MG63 (cell line): ENCODE results near the gene MUC5B. TPM values are rescaled to one million over a fixed set of nuclear protein-coding genes. Genes with fewer than 3 reads are reported as not detected.
"Not testable (repeated sequence)": the region's sequence is repeated elsewhere in the genome, so short reads cannot be mapped to it uniquely, and the experiment has no call there.

Source experiments
- DNase-seq: peaks from one replicate; pipeline ENCODE4 v3.0.0-alpha.2; 2020
- H3K27me3 ChIP-seq: fragments of 250-450 bp; sonication (Bioruptor Pico); 2 replicates; pipeline ENCODE4 v1.5.1; 2020; ENCODE audit warnings: mild to moderate bottlenecking, moderate library complexity
- H3K36me3 ChIP-seq: fragments of 250-450 bp; sonication (Bioruptor Pico); 2 replicates; pipeline ENCODE4 v1.5.1; 2020; ENCODE audit warnings: mild to moderate bottlenecking, moderate library complexity
- H3K4me3 ChIP-seq: fragments of 250-450 bp; sonication (Bioruptor Pico); 2 replicates; pipeline ENCODE4 v1.5.1; 2020; ENCODE audit warnings: mild to moderate bottlenecking, moderate library complexity
- H3K9me3 ChIP-seq: fragments of 250-450 bp; sonication (Bioruptor Pico); 2 replicates; pipeline ENCODE4 v1.5.1; 2020; ENCODE audit warnings: mild to moderate bottlenecking, moderate library complexity
- total RNA-seq: library from RNA; depleted of rRNA; stranded (reverse); fragments of >200 nt; shearing (Covaris generic); gene quantifications from 2 replicates; pipeline ENCODE4 v1.2.3, GENCODE V29; 2014; ENCODE audit warnings: low replicate concordance

MUC5B gene
- total RNA-seq, 1 experiment from 2014 or later = not detected

DNA sequence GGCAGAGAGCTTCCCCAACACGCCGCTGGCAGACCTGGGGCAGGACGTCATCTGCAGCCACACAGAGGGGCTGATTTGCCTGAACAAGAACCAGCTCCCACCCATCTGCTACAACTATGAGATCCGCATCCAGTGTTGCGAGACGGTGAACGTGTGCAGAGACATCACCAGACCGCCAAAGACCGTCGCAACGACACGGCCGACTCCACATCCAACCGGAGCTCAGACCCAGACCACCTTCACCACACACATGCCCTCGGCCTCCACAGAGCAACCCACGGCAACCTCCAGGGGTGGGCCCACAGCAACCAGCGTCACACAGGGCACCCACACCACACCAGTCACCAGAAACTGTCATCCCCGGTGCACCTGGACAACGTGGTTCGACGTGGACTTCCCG, 38.7 kb upstream of the MUC5B start:
- not testable (repeated sequence) for H3K36me3 ChIP-seq, H3K9me3 ChIP-seq, DNase-seq, H3K27me3 ChIP-seq, H3K4me3 ChIP-seq

DNA sequence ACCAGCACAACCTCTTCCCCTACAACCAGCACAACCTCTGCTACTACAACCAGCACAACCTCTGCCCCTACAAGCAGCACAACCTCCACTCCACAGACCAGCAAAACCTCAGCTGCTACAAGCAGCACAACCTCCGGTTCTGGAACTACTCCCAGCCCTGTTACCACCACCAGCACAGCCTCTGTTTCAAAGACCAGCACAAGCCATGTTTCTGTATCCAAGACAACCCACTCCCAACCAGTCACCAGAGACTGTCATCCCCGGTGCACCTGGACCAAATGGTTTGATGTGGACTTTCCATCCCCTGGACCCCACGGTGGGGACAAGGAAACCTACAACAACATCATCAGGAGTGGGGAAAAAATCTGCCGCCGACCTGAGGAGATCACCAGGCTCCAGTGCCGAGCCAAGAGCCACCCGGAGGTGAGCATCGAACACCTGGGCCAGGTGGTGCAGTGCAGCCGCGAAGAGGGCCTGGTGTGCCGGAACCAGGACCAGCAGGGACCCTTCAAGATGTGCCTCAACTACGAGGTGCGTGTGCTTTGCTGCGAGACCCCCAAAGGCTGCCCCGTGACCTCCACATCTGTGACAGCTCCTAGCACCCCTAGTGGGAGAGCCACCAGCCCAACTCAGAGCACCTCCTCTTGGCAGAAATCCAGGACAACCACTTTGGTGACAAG, 34.3 kb upstream of the MUC5B start:
- not testable (repeated sequence) for H3K27me3 ChIP-seq, H3K4me3 ChIP-seq, H3K36me3 ChIP-seq, H3K9me3 ChIP-seq, DNase-seq

DNA sequence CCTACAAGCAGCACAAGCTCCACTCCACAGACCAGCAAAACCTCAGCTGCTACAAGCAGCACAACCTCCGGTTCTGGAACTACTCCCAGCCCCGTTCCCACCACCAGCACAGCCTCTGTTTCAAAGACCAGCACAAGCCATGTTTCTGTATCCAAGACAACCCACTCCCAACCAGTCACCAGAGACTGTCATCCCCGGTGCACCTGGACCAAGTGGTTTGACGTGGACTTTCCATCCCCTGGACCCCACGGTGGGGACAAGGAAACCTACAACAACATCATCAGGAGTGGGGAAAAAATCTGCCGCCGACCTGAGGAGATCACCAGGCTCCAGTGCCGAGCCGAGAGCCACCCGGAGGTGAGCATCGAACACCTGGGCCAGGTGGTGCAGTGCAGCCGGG, 33.0 kb upstream of the MUC5B start:
- H3K36me3 ChIP-seq, H3K9me3 ChIP-seq, DNase-seq, H3K27me3 ChIP-seq, H3K4me3 ChIP-seq: not testable (repeated sequence)

DNA sequence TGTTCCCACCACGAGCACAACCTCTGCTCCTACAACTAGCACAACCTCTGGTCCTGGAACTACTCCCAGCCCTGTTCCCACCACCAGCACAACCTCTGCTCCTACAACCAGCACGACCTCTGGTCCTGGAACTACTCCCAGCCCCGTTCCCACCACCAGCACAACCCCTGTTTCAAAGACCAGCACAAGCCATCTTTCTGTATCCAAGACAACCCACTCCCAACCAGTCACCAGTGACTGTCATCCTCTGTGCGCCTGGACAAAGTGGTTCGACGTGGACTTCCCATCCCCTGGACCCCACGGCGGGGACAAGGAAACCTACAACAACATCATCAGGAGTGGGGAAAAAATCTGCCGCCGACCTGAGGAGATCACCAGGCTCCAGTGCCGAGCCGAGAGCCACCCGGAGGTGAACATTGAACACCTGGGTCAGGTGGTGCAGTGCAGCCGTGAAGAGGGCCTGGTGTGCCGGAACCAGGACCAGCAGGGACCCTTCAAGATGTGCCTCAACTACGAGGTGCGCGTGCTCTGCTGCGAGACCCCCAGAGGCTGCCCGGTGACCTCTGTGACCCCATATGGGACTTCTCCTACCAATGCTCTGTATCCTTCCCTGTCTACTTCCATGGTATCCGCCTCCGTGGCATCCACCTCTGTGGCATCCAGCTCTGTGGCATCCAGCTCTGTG, 30.9 kb upstream of the MUC5B start:
- H3K4me3 ChIP-seq, DNase-seq, H3K27me3 ChIP-seq, H3K9me3 ChIP-seq, H3K36me3 ChIP-seq: not testable (repeated sequence)

DNA sequence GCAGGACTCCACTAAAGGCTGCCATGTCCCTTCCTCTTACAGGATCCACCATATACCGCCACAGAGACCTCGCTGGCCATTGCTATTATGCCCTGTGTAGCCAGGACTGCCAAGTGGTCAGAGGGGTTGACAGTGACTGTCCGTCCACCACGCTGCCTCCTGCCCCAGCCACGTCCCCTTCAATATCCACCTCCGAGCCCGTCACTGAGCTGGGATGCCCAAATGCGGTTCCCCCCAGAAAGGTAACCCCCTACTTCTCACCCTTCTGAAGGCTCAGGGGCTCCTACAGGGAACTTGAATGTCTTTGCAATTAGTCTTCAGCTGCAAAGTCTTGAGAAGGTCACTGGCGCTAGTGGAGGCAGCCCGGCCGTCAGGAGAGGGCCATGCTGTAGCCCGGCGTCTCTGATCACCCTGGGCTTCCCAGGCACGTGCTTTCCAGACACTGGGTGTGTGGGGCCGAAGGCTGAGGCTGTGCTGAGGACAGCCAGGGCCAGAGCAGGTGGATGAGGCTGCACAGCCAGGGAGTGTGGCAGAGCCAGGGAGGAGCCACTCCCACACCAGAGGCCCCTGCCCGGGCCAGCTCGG, 30.0 kb upstream of the MUC5B start:
- Histone ChIP-seq H3K36me3 (no peaks in the 10 kb centered on the region), H3K9me3 (no peaks in the 10 kb centered on the region), H3K4me3 (no peak overlapping the region), H3K27me3 (peaks cover 2% of the 10 kb centered on the region; the same call in 1 of the 2 replicates)
- no peak for DNase-seq

DNA sequence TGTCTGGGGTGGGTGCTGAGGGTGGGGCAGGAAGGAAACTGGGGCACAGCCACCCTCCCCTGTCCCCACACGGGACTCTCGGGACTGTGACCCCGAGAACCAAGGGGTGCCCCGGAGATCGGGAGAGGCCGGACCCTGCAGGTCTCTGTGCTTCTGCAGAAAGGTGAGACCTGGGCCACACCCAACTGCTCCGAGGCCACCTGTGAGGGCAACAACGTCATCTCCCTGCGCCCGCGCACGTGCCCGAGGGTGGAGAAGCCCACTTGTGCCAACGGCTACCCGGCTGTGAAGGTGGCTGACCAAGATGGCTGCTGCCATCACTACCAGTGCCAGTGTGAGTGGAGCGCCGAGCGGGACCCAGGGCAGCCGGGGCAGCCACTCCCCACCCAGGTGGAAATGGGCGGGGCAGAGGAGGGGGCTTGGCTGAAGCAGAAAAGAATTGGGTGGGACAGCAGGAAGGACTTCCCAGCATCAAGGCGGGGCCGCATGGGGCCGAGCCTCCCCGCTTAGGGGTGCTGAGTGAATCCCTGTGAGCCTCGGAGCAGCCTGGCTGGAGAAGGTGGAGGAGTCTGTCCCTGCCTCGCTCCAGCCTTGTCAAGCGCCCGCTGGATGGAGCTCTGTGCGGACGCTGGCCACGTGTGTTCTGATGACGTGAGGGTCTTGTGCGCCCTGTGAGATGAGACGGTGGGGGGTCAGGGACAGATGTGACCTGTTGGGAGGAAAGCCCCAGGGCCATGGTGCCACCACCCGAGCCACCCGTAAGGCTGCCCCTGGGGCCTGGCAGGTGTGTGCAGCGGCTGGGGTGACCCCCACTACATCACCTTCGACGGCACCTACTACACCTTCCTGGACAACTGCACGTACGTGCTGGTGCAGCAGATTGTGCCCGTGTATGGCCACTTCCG, 29.3 kb upstream of the MUC5B start:
- no peak for DNase-seq
- H3K9me3 ChIP-seq = no peaks in the 10 kb centered on the region
- H3K27me3 ChIP-seq = peaks cover 6% of the 10 kb centered on the region; the same call in 1 of the 2 replicates
- H3K4me3 ChIP-seq = no peak overlapping the region
- no peaks in the 10 kb centered on the region for H3K36me3 ChIP-seq

DNA sequence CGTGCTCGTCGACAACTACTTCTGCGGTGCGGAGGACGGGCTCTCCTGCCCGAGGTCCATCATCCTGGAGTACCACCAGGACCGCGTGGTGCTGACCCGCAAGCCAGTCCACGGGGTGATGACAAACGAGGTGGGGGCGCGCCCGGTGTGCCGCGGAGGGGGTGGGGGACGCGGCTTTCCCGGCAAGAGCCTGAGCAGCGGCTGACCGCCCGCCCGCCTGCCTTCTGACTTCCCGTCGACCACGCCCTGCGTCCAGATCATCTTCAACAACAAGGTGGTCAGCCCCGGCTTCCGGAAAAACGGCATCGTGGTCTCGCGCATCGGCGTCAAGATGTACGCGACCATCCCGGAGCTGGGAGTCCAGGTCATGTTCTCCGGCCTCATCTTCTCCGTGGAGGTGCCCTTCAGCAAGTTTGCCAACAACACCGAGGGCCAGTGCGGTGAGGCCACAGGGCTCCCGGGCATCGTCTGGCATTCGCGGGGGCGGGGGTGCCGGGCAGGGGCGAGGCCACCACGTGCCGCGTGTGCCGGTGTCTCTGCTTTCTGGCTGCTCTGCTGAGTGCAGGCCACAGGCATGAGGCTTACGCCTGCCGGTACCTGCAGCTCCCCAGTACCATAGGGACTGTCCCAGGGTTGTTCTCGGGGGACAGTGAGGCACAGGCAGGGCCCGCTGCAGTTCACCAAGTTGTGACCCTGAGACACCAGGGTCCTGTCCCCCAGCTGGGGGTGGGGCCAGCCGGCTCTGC, 28.5 kb upstream of the MUC5B start:
- DNase-seq = no peak

DNA sequence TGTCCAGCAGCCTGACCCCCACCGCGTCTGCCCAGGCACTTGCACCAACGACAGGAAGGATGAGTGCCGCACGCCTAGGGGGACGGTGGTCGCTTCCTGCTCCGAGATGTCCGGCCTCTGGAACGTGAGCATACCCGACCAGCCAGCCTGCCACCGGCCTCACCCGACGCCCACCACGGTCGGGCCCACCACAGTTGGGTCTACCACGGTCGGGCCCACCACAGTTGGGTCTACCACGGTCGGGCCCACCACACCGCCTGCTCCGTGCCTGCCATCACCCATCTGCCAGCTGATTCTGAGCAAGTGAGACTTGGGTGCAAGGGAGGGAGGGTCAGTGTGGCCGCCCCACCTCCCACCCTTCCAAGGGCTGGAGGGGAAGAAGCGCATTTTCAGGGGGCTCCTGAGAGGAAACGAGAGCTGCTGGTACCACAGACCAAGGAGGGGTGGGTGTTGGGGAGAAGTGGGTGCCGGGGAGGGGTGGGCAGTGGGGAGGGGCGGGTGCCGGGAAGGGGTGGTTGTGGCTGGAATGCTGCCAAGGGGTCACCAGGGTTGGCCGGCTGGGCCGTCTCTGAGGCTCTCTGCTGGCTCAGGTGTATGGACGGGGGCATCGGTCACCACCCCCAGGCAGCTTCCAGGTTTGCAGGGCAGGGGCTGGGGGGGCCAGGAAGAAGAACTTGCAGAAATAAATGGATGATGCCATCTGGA, 27.7 kb upstream of the MUC5B start:
- Histone ChIP-seq H3K36me3 (no peaks in the 10 kb centered on the region), H3K27me3 (peaks cover 22% of the 10 kb centered on the region), H3K9me3 (no peaks in the 10 kb centered on the region), H3K4me3 (no peak overlapping the region)
- no peak for DNase-seq

More for the DNA sequence above, 28.5 kb upstream of the MUC5B start:
- H3K27me3 ChIP-seq = peaks cover 15% of the 10 kb centered on the region
- no peaks in the 10 kb centered on the region for H3K9me3 ChIP-seq
- no peaks in the 10 kb centered on the region for H3K36me3 ChIP-seq
- no peak overlapping the region for H3K4me3 ChIP-seq

DNA sequence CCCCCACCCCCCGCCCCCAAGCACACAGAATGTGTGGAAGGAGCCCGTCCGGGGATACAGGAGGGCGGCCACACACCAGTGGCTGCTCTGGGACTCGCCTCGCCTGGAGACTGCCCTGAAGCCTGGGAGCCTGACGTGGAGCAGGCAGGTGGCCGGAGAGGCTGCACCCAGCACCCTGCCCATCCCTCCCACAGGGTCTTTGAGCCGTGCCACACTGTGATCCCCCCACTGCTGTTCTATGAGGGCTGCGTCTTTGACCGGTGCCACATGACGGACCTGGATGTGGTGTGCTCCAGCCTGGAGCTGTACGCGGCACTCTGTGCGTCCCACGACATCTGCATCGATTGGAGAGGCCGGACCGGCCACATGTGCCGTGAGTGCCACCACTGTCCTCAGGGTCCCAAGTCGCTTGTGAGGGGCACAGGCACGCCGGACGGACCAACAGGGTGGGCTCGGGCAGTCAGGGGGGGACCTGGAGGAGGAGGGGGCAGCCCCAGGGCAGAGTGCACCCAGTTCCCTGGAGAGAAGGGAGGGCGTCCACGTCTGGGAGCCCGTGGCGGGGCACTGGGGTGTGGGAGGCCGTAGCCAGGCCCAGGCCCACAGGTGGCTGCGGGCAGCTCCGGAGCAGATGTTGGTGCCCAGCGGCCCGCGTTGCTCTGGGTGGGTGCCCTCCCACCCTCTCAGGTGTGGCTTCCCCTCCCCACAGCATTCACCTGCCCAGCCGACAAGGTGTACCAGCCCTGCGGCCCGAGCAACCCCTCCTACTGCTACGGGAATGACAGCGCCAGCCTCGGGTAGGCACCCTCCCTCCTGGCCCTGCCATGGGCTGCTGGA, 27.0 kb upstream of the MUC5B start:
- no peaks in the 10 kb centered on the region for H3K9me3 ChIP-seq
- H3K4me3 ChIP-seq = no peak overlapping the region
- no peaks in the 10 kb centered on the region for H3K36me3 ChIP-seq
- H3K27me3 ChIP-seq = peaks cover 30% of the 10 kb centered on the region
- no peak for DNase-seq

DNA sequence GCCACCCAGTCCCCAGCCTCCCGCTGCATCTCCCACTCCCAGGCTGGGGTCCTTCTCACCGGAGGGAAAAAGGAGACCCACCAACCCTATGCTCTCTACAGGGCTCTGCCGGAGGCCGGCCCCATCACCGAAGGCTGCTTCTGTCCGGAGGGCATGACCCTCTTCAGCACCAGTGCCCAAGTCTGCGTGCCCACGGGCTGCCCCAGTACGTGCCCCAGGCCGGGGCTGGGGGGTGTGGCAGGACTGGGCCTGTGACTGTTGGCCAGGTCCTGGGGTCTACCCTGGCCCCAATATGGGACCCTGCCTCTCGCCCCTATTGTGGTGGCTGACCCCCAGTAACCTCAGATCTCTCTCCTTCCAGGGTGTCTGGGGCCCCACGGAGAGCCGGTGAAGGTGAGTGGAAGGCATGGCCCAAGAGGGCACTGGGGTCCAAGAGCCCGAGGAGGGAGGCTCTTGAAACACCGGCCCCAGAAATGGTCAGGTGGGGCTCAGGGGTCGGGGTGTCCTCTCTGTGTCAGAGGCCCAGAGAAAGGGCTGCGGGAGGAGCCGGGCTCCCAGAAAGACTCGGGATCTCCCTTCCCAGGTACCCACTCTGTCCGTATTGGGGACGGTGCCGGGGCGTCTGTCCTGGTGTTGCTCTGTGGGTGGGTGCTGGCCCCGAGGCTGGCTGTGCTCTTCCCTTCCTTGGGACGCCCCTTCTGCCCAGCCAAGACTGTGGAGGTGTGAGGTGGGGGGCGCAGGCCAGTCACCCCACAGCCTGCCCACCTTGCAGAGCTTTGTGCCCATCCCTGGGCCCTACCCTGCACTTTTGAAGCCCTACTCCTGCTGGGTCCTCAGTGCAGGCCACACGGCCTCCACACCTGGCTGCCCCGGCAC, 26.1 kb upstream of the MUC5B start:
- no peak overlapping the region for H3K4me3 ChIP-seq
- H3K27me3 ChIP-seq = peaks cover 34% of the 10 kb centered on the region
- no peak for DNase-seq
- no peaks in the 10 kb centered on the region for H3K9me3 ChIP-seq
- H3K36me3 ChIP-seq = no peaks in the 10 kb centered on the region

DNA sequence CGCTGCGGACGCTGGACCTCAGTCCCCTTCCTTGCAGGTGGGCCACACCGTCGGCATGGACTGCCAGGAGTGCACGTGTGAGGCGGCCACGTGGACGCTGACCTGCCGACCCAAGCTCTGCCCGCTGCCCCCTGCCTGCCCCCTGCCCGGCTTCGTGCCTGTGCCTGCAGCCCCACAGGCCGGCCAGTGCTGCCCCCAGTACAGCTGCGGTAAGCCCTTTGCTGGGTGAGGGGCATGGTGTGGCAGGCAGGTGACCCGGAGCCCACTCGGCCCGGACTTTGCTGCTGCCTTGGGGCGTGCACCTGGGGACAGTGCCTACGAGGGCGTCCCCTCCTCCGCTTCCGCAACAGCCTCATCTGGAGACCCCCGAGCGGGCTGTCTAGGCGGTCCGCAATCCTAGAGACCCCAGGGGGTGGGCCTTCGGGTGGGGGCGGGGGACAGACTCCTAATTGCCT, 25.4 kb upstream of the MUC5B start:
- DNase-seq = no peak
- Histone ChIP-seq H3K36me3 (no peaks in the 10 kb centered on the region), H3K27me3 (peaks cover 34% of the 10 kb centered on the region), H3K9me3 (no peaks in the 10 kb centered on the region), H3K4me3 (no peak overlapping the region)

DNA sequence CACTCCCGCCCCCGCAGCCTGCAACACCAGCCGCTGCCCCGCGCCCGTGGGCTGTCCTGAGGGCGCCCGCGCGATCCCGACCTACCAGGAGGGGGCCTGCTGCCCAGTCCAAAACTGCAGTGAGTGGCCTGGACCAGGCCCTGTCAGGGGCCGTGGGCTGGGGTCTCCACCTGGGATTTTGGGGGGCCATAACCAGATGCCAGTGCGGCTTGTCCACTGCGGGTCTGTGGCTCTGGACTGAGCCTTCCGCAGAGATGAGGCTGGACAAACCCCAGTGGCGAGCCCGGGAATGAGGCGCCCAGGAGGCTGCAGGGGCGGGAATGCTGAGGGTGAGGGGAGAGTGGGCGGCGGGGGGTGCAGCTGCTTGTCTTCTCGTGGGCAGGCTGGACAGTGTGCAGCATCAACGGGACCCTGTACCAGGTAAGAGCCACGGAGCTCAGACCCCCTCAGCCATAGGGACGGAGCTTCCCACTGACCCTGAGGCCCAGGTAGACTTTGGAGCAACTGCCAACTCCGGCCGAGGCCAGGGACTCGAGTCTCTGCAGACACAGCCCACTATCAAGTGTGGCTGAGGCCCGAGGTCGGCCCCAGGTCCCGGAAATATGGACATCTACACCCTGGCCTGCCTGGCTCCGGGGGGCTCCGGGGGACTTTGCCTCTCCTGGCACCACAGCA, 24.8 kb upstream of the MUC5B start:
- H3K4me3 ChIP-seq = no peak overlapping the region
- H3K27me3 ChIP-seq = peaks cover 31% of the 10 kb centered on the region
- no peaks in the 10 kb centered on the region for H3K9me3 ChIP-seq
- no peak for DNase-seq
- no peaks in the 10 kb centered on the region for H3K36me3 ChIP-seq

DNA sequence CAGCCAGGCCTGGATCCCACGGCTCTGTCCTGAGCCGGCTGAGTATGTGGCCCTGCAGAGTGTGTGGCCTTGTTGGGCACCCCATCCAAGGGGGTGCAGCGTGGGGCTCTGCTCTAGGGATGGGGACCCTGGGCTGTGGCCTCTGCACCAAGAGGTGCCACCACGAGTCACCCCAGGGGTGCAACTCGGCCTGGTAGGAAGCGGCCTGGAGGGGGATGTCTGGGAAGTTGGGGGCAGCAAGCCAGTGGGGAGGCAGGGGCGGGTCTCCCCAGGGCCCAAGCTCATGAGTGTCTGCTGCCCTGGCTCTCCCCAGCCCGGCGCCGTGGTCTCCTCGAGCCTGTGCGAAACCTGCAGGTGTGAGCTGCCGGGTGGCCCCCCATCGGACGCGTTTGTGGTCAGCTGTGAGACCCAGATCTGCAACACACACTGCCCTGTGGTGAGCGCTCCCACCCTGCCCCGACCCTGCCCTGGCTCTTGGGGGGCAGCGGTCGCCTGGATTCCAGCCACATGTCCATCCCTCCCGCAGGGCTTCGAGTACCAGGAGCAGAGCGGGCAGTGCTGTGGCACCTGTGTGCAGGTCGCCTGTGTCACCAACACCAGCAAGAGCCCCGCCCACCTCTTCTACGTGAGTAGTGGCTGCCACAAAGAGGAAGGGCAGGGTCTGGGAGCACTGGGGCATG, 24.2 kb upstream of the MUC5B start:
- Histone ChIP-seq H3K36me3 (no peaks in the 10 kb centered on the region), H3K9me3 (no peaks in the 10 kb centered on the region), H3K27me3 (peaks cover 31% of the 10 kb centered on the region), H3K4me3 (no peak overlapping the region)
- DNase-seq = no peak
